H1 (cell line): ENCODE measurements around the gene ASF1A. TPM values are rescaled to one million over a fixed set of nuclear protein-coding genes. Genes with fewer than 3 reads are reported as not detected.

ENCODE experiments used
- CTCF ChIA-PET: fragments of 300-600 bp; sonication (Branson Sonifier 250); formaldehyde crosslinking; loops from one replicate; lab custom pipeline; 2021; ENCODE audit not compliant: partially characterized antibody; lab: Charles Lee
- POLR2A ChIA-PET: fragments of 300-600 bp; sonication (Branson Sonifier 250); formaldehyde crosslinking; loops from one replicate; lab custom pipeline; 2021; ENCODE audit warnings: inconsistent platforms; ENCODE audit not compliant: partially characterized antibody; lab: Charles Lee
- DNase-seq, 2 experiments: peaks; one replicate each; pipeline versions ENCODE4 v3.0.0 to v3.0.0-alpha.2; 2010 to 2022; ENCODE audit warnings: low spot score in 2 of 2, low read depth in 1 of 2, mixed read lengths in 1 of 2
- FAIRE-seq: peaks from 2 replicates; lab custom pipeline; 2011; peaks lifted over from hg19 to GRCh38; lab: Jason Lieb, UNC
- H2AFZ ChIP-seq: 2 replicates; pipeline ENCODE4 v1.8.1; 2012; ENCODE audit warnings: low read length, inconsistent platforms
- H2AK5ac ChIP-seq: 2 replicates; pipeline ENCODE4 v1.6.1; 2013; ENCODE audit warnings: low read depth, low read length
- H2BK120ac ChIP-seq: replicated peaks from 2 replicates; pipeline ENCODE3; 2013; ENCODE audit warnings: low read depth, low read length, inconsistent platforms
- H2BK12ac ChIP-seq: 2 replicates; pipeline ENCODE4 v1.6.1; 2013; ENCODE audit warnings: low read depth, low read length
- H2BK15ac ChIP-seq: 2 replicates; pipeline ENCODE4 v1.6.1; 2013; ENCODE audit warnings: low read length
- H2BK20ac ChIP-seq: 2 replicates; pipeline ENCODE4 v1.6.1; 2013; ENCODE audit warnings: low read length
- H2BK5ac ChIP-seq: 2 replicates; pipeline ENCODE4 v1.6.1; 2013; ENCODE audit warnings: low read depth, low read length
- H3K14ac ChIP-seq: 2 replicates; pipeline ENCODE4 v1.6.1; 2013; ENCODE audit warnings: inconsistent platforms; ENCODE audit not compliant: insufficient read length
- H3K18ac ChIP-seq: 2 replicates; pipeline ENCODE4 v1.6.1; 2013; ENCODE audit warnings: low read length; ENCODE audit errors: extremely low read depth
- H3K23ac ChIP-seq: 2 replicates; pipeline ENCODE4 v1.6.1; 2013; ENCODE audit warnings: inconsistent platforms; ENCODE audit not compliant: insufficient read length
- H3K23me2 ChIP-seq: 2 replicates; pipeline ENCODE4 v1.6.1; 2013; ENCODE audit warnings: low read depth, low read length
- H3K27ac ChIP-seq: 2 replicates; pipeline ENCODE4 v1.6.1; 2011; ENCODE audit warnings: low read depth, low read length, inconsistent platforms
- H3K27me3 ChIP-seq, 4 experiments: replicated peaks in 1 of 4; 1 replicate in 1 of 4; 2 replicates in 3 of 4; pipeline versions ENCODE4 v1.6.1 to v1.8.1; 2011 to 2013; ENCODE audit warnings: low read length in 3 of 4, mild to moderate bottlenecking in 3 of 4, inconsistent platforms in 2 of 4, mixed read lengths in 2 of 4, moderate library complexity in 1 of 4; ENCODE audit not compliant: control insufficient read depth in 3 of 4, insufficient read depth in 3 of 4; ENCODE audit errors: extremely low read depth in 1 of 4
- H3K36me3 ChIP-seq, 4 experiments: 2 replicates each; pipeline versions ENCODE4 v1.6.1 to v1.8.1; 2011 to 2013; ENCODE audit warnings: mild to moderate bottlenecking in 4 of 4, low read length in 3 of 4, moderate library complexity in 2 of 4, control low read depth in 1 of 4, inconsistent platforms in 1 of 4; ENCODE audit not compliant: insufficient read depth in 4 of 4, control insufficient read depth in 2 of 4
- H3K4ac ChIP-seq: replicated peaks from 2 replicates; pipeline ENCODE3; 2013; ENCODE audit warnings: low read length, low read depth, mixed read lengths, inconsistent platforms; ENCODE audit not compliant: insufficient read length
- H3K4me1 ChIP-seq, 4 experiments: replicated peaks in 1 of 4; 1 replicate in 1 of 4; 2 replicates in 3 of 4; pipeline versions ENCODE4 v1.6.1 to v1.8.1; 2011 to 2013; ENCODE audit warnings: low read length in 3 of 4, inconsistent platforms in 2 of 4, mixed read lengths in 1 of 4; ENCODE audit not compliant: insufficient read depth in 4 of 4, control insufficient read depth in 3 of 4
- H3K4me2 ChIP-seq, 2 experiments: 2 replicates each; pipeline versions ENCODE4 v1.6.1 to v1.8.1; 2011 to 2013; ENCODE audit warnings: low read depth in 2 of 2, low read length in 2 of 2, control low read depth in 1 of 2, inconsistent platforms in 1 of 2, mild to moderate bottlenecking in 1 of 2; ENCODE audit not compliant: insufficient read depth in 1 of 2
- H3K4me3 ChIP-seq, 4 experiments: fragments of 200-600, 300-600 bp in 1 of 4; sonication (generic), shearing (Covaris generic), sonication (Bioruptor Twin) in 1 of 4; 2 replicates each; pipeline versions ENCODE4 v1.5.1 to v1.8.1; 2011 to 2016; ENCODE audit warnings: low read length in 4 of 4, low read depth in 3 of 4, control low read depth in 2 of 4, inconsistent platforms in 2 of 4, mild to moderate bottlenecking in 2 of 4, mixed read lengths in 1 of 4, moderate library complexity in 1 of 4; ENCODE audit not compliant: insufficient read depth in 2 of 4; ENCODE audit errors: extremely low read depth in 1 of 4
- H3K56ac ChIP-seq: replicated peaks from 2 replicates; pipeline ENCODE3; 2013; ENCODE audit warnings: low read depth, mild to moderate bottlenecking, mixed read lengths, low read length, inconsistent platforms; ENCODE audit not compliant: insufficient read length
- H3K79me1 ChIP-seq: 2 replicates; pipeline ENCODE4 v1.6.1; 2013; ENCODE audit warnings: low read depth, low read length, control low read depth
- H3K79me2 ChIP-seq, 2 experiments: 2 replicates each; pipeline versions ENCODE4 v1.6.1 to v1.8.1; 2012 to 2013; ENCODE audit warnings: low read length in 2 of 2, mild to moderate bottlenecking in 2 of 2, inconsistent platforms in 1 of 2; ENCODE audit not compliant: insufficient read depth in 2 of 2, control insufficient read depth in 1 of 2
- H3K9ac ChIP-seq, 4 experiments: replicated peaks in 1 of 4; 1 replicate in 1 of 4; 2 replicates in 3 of 4; pipeline versions ENCODE4 v1.6.1 to v1.8.1; 2011 to 2013; ENCODE audit warnings: low read depth in 3 of 4, low read length in 3 of 4, control low read depth in 2 of 4, mild to moderate bottlenecking in 2 of 4, moderate library complexity in 2 of 4, inconsistent platforms in 1 of 4; ENCODE audit errors: extremely low read depth in 1 of 4
- H3K9me3 ChIP-seq, 2 experiments: 2 replicates each; pipeline versions ENCODE4 v1.6.1 to v1.8.1; 2012 to 2013; ENCODE audit warnings: mild to moderate bottlenecking in 2 of 2, moderate library complexity in 2 of 2, control low read depth in 1 of 2, inconsistent platforms in 1 of 2, low read depth in 1 of 2, low read length in 1 of 2, mixed read lengths in 1 of 2; ENCODE audit not compliant: insufficient read depth in 2 of 2
- H4K20me1 ChIP-seq, 2 experiments: replicated peaks in 1 of 2; 2 replicates each; pipeline versions ENCODE3 to v1.8.1; 2011 to 2013; ENCODE audit warnings: inconsistent platforms in 2 of 2, low read length in 2 of 2, mild to moderate bottlenecking in 1 of 2; ENCODE audit not compliant: insufficient read depth in 2 of 2, control insufficient read depth in 1 of 2
- H4K5ac ChIP-seq: 2 replicates; pipeline ENCODE4 v1.6.1; 2013; ENCODE audit warnings: low read length, low read depth, mixed read lengths, inconsistent platforms; ENCODE audit not compliant: insufficient read length
- H4K8ac ChIP-seq: 2 replicates; pipeline ENCODE4 v1.8.0; 2013; ENCODE audit warnings: mild to moderate bottlenecking, moderate library complexity, low read length, inconsistent platforms; ENCODE audit not compliant: insufficient read depth; ENCODE audit errors: extremely low read depth
- H4K91ac ChIP-seq: replicated peaks from 2 replicates; pipeline ENCODE3; 2013; ENCODE audit warnings: low read length, mixed read lengths, inconsistent platforms; ENCODE audit not compliant: insufficient read length
- CHD1 ChIP-seq: IDR thresholded peaks from 2 replicates; pipeline ENCODE4 v1.6.1; 2012; ENCODE audit warnings: low read depth, low read length, improper control_type of control experiment
- CHD2 ChIP-seq: IDR thresholded peaks from 2 replicates; pipeline ENCODE4 v1.6.1; 2012; ENCODE audit warnings: low read length, improper control_type of control experiment
- GABPA ChIP-seq: IDR thresholded peaks from 2 replicates; pipeline ENCODE4 v1.6.1; 2011; ENCODE audit warnings: mild to moderate bottlenecking, low read length, moderate library complexity, borderline replicate concordance; ENCODE audit not compliant: insufficient read depth
- KDM1A ChIP-seq: fragments of 200-600, 300-600 bp; sonication (generic); IDR thresholded peaks from 2 replicates; pipeline ENCODE4 v1.7.1; 2016; ENCODE audit warnings: mild to moderate bottlenecking, low read length, borderline replicate concordance
- KDM5A ChIP-seq: fragments of 200-600 bp; IDR thresholded peaks from 2 replicates; pipeline ENCODE4 v1.7.1; 2012; ENCODE audit warnings: mild to moderate bottlenecking, low read length, inconsistent platforms, mixed read lengths
- TAF1 ChIP-seq: IDR thresholded peaks from 2 replicates; pipeline ENCODE4 v1.6.1; 2011; ENCODE audit warnings: mild to moderate bottlenecking, low read depth, low read length
- polyA plus RNA-seq, 7 experiments: library from polyadenylated mRNA; depleted of rRNA in 3 of 7; stranded (reverse) in 5 of 7; unstranded in 2 of 7; fragments of >200 nt in 5 of 7; fragments of 200-250 nt in 2 of 7; gene quantifications; 1 replicate in 5 of 7; 2 replicates in 1 of 7; 4 replicates in 1 of 7; pipeline versions ENCODE4 v1.2.1 to v1.2.3, GENCODE V29; 2011 to 2013; ENCODE audit warnings: missing spikeins in 2 of 7, mixed read lengths in 2 of 7
- total RNA-seq: library from RNA; stranded (reverse); fragmentation: NEBNext Ultra II Directional; extraction: Animal tissue kit (Norgen Biotek cat#: 25700); gene quantifications from 2 replicates; pipeline ENCODE4 v1.2.1, GENCODE V29; 2021

ASF1A gene
- total and polyA plus RNA-seq, 2 of the 8 experiments (the other 6 are each of a cell fraction or from before 2014, with no cell fraction given): 11.4 to 50.2 TPM

DNA sequence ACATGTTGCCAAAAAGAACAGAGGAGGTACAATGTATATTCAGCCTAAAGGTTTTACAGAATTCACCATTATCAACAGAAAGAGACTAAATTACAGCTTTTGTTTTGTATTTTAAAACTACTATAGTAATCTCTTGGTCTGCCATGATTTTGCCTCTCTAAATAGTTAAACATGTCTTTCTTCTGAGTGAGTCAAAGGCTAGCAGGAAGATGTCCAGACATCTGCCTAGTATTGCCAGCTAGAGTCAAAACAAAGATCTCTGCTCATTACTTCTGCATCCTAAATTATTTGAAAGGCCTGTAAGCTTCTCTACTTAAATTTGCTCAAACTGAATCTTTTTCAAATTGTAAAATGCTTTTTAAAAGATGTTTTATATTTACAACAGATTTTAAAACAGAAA, 8.8 kb downstream of the ASF1A start:
- Histone ChIP-seq H2BK120ac (no peak overlapping the region), H3K27me3 (peaks cover 0 to 1% (median 0%) of the 10 kb centered on the region in 4 experiments; a peak in 1 of 7 replicates), H4K91ac (no peak overlapping the region), H2BK12ac (no peak overlapping the region), H3K4me1 (peaks cover 2 to 11% (median 4%) of the 10 kb centered on the region in 4 experiments; a peak in 5 of 7 replicates), H3K79me1 (peaks cover 4% of the 10 kb centered on the region; the same call in 1 of the 2 replicates), H3K23ac (no peak overlapping the region), H3K4me3 (no peak overlapping the region), H3K4me2 (no peak overlapping the region), H2BK5ac (no peak overlapping the region), H2AFZ (no peak overlapping the region), H3K23me2 (no peaks in the 10 kb centered on the region), H3K56ac (no peak overlapping the region), H4K5ac (no peak overlapping the region), H3K14ac (no peak overlapping the region), H3K9ac (no peak overlapping the region), H2AK5ac (no peak overlapping the region), H2BK15ac (no peak overlapping the region), H3K18ac (no peak overlapping the region), H3K27ac (no peak overlapping the region), H3K9me3 (no peaks in the 10 kb centered on the region), H2BK20ac (no peak overlapping the region), H4K20me1 (peaks cover 4 to 10% of the 10 kb centered on the region in 2 experiments), H3K4ac (no peak overlapping the region), H4K8ac (no peak overlapping the region), H3K79me2 (peaks cover 5 to 64% of the 10 kb centered on the region in 2 experiments), H3K36me3 (peaks cover 0 to 72% (median 23%) of the 10 kb centered on the region in 4 experiments; a peak in 6 of 8 replicates)
- no peak for DNase-seq
- POLR2A ChIA-PET: interaction anchor here (1.3 kb wide), 1 partner anchor 17 kb away, joined by 4 read pairs; no protein-coding TSS in a partner anchor
- CTCF ChIA-PET: interaction anchor here (1.2 kb wide), 1 partner anchor 37 kb away, joined by 3 read pairs; no protein-coding TSS in a partner anchor
- TF ChIP-seq CHD1: no peak
- no peak for TF ChIP-seq KDM1A
- no peak for TF ChIP-seq TAF1
- no peak for TF ChIP-seq KDM5A
- TF ChIP-seq GABPA: no peak
- no peak for TF ChIP-seq CHD2
- no peak for FAIRE-seq
